ENCODE results near the gene TUBA3D.
A peak's percentile ranks its signal among the peaks of the same experiment; 100 is the strongest.
"Not testable (repeated sequence)": the region's sequence is repeated elsewhere in the genome, so short reads cannot be mapped to it uniquely, and the experiment has no call there.

TUBA3D gene

DNA sequence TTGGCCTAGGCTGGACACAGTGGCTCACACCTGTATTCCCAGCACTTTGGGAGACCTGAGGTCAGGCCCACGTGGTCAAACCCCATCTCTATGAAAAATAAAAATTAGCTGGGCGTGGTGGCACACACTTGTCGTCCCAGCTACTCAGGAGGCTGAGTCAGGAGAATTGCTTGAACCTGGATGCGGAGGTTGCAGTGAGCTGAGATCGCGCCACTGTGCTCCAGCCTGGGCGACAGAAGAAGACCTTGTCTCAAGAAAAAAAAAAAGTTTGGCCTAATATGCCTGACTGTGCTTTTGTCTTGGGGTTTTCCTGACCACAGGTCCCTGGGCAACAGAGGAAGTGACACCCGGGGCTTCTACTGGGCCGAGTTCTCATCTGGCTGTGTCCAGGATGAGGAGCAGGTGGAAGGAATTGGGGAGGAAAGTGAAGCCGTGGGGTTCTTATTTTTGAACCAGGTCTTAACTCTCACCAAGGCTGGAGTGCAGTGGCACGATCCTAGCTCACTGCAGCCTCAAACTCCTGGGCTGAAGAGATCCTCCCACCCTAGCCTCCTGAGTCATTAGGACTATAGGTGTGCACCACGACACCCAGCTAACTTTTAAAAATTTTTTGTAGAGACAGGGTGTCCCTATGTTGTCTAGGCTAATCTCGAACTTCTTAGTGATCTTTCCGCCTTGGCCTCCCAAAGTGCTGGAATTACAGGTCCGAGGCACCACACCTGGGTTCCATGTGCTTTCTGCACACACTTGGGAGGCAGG is 38.7 kb downstream of the TUBA3D start:
- not testable (repeated sequence) for DNase-seq (ENCODE audit: low spot score)

DNA sequence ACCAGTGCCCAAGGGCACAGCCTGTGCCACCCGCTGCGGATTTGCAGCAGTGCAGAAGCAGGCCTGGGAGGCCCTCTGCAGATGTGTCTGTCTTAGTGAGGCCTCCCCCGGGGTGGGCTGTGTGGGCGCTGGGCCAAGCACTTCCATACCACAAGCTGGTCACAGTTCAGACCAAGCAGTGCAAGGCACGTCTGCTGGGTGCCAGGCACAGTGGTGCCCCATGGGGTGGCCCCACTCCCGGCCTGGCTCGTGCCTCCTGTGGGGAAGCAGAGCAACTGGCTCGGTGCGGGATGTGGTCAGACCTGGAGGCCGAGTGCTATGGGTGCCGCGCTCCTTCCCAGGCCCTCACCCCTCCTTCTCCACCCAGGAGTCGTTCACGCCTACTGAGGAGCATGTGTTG is 39.3 kb downstream of the TUBA3D start:
- DNase-seq (ENCODE audit: low spot score) = not testable (repeated sequence)

DNA sequence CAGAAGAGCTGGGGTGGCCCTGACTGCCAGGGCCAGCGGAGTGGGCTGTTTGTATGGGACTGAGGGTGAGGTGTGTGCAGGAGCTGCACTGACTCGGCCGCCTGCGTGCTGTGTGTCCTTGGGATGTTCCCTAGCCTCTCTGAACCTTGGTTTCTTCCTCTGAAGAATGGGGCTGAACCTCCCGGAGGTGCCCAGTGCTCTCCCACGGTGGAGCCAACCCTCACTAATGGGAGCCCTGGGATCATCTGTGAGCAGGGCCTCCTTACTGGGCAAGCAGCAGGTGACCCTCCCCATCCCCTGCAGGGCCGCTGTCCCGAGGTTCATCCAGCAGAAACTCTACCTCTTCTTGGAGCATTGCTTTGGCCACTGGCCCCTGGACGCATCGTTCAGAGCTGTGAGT is 40.1 kb downstream of the TUBA3D start:
- DNase-seq (ENCODE audit: low spot score) = no peak

DNA sequence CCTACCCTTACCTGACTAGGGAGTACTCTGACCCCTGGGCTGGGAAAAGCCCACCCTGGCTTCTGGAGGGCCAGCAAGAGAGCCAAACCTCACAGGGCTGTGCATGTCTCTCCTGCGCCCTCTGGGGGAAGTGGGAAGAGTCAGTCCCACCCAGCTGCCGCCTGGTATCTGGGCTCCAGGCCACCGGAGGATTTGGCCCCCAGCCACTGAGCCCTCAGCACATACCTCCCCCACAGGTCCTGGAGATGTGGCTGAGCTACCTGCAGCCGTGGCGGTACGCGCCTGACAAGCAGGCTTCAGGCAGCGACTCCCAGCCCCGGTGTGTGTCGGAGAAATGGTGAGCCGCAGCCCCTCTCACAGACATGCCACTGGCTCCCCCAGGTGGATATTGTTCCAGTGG is 40.7 kb downstream of the TUBA3D start:
- not testable (repeated sequence) for DNase-seq (ENCODE audit: low spot score)

DNA sequence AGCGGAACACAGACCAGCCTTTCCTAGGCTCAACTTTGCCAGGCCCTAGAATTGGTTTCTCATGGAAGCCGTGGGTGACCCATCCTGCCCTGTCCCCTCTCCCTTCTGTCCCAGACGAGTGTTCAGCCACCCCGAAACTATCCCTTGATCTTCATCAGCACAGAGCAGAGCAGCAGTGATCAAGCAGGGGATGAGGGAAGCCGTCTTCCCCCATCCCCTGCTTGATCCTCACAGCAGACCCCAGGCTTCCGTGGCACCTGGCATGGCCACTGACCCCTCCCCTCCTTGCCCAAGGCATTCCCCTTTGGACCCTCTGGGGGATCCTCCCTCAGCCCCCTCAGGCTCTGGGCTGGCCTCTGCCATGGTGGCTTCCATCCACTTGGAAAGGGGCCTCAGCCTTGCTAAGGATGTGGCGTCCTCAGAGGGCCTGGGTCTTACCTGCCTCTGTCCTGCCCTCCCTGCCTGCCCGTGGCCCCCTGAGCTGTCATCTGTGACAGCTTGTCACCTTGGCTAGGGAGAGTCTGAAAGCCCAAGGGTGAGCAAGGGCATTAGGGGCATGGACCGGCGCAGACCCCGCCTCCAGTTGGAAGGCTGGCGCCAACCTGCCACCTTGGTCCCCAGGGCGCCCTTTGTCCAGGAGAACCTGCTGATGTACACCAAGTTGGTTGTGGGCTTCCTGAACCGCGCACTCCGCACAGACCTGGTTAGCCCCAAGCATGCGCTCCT is 41.4 kb downstream of the TUBA3D start:
- DNase-seq (ENCODE audit: low spot score) = no peak

DNA sequence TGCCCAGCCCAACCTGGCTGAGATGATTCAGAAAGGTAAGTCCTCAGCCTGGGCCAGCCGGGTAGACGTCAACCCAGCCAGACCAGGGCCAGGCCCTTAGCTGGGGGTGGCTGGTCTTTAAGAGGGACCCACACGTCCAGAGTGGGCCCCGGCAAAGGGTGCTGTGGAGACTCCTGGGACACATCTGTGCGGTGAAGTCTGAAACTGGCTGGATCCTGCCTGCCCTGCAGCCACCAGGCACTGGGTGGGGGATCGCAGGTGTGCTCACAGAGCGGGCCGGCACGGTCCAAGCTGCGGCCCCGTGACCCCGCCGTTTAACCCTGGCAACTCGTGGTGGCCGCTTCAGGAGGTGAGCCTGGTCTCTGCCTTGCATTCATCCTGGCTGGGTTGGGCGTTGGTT is 41.9 kb downstream of the TUBA3D start:
- DNase-seq (ENCODE audit: low spot score) = not testable (repeated sequence)

DNA sequence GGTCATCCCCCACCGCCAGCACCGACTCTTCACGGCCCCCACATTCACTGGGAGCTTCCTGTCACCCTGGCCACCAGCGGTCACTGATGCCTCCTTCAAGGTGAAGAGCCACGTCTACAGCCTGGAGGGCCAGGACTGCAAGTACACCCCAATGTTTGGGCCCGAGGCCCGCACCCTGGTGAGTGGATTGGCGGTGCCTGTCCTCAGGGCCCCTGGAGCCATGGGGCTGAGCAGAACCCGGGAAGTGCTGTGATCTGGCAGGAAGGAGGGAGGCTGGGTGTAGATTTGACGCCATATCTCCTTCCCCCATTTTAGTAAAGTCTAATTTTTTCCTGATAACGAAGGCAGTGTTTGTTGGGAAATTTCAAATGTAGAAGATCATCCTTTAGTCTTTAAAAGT is 42.6 kb downstream of the TUBA3D start:
- DNase-seq (ENCODE audit: low spot score) = not testable (repeated sequence)

DNA sequence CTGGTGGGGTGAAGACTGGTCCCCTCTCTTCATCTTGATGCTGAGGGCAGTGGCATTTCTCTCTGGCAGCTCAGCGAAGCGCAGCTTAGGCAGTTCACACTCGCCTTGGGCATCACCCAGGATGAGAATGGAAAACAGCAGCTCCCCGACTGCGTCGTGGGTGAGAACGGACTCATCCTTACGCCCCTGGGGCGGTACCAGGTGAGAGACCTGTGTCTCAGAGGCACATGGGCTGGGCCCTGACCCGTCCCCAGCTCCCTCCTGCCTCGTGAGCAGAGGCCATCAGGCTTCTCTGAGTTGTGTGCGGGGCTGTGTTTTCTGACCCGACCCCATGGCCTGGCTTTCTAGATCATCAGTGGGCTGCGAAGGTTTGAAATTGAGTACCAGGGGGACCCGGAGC is 43.5 kb downstream of the TUBA3D start:
- no peak for DNase-seq (ENCODE audit: low spot score)

DNA sequence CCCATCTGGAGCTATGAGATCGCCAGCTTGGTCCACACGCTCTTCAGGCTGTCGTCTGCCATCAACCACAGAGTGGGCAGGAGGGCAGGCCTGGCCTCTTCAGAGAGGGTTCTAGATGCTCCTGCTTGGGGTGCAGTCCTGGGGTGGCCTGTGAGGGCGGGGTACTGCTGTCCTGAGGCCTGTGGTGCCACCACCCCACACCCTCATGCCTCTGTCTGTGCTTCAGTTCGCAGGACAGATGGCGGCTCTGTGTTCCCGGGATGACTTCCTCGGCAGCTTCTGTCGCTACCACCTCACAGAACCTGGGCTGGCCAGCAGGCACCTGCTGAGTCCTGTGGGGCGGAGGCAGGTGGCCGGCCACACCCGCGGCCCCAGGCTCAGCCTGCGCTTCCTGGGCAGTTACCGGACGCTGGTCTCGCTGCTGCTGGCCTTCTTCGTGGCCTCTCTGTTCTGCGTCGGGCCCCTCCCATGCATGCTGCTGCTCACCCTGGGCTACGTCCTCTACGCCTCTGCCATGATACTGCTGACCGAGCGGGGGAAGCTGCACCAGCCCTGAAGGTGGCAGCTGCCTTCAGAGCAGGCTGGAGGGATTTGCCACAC is 44.1 kb downstream of the TUBA3D start:
- not testable (repeated sequence) for DNase-seq (ENCODE audit: low spot score)

DNA sequence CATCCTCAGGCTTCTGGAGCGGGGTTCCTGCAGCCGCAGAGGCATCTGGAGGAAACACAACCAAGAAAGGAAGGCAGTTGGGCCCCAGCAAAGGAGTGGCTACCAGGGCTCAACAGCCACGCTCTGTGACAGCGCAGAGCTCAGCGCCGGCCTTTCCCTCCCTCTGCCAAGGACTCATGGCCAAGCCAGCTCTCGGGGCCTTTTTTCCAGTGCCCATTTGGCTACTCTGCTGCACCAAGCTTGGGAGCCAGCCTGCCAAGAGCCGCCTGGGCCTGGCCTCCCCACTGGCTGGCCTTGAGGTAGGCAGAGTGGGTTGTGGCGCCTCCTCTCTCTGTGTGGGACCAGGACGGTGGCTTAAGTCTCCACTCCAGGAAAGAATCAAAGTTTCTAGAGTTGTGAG is 44.6 kb downstream of the TUBA3D start:
- DNase-seq (ENCODE audit: low spot score) = no peak

DNA sequence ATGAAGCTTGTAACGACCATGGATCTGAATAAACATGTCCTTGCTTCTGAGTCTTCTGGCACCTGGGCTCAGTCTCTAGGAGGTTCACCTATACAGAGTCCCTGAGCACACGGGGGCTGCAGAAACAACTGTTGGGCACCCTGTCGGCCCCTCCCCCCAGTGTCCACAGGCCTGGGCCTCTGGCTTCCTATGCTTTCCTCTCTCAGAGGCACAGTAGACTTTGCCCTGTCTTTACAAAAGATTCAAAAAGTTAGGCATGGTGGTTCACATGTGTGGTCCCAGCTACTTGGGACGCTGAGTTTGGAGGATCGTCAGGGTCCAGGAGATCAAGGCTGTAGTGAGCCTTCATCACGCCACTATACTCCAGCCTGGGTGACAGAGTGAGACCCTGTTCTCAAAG is 45.6 kb downstream of the TUBA3D start:
- not testable (repeated sequence) for DNase-seq (ENCODE audit: low spot score)

DNA sequence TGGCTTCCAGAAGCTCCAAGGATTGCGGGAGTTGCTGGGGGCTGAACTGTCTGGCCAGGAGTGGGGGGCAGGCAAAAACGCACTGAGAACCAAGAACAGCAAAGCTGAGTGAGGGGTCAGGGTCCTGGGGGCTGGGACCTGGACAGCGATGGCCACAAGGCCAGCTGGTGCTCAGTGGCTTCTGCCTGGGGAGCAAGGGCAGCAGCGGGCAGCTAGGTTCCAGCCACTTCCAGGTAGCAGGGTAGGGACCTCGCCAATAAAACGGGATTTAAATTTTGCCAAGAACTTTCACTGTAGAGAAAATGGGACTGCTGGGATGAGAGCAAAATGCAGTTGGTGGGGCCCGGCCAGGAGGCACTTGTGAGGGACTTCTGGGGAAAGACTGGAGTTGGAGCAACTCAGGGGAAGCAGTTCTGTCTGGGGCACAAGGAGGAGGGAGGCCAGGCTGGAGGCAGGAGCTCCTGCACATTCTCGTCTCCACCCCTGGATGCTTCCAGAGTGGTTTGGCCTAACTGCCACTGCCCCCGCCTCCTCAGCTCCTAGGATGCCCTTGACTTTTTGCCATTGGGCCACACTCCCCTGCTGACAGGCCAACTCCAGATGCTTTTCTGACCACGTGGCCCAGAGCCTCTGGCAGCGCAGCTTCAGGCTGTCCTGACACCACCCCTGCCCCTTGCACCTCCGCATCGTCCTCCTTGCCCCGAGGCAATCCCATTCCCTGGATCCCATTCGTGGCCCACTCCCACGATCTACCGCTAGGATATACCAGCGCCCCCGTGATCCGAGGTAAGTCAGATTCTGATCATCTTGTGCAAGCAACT is 46.3 kb downstream of the TUBA3D start:
- DNase-seq (ENCODE audit: low spot score) = no peak

DNA sequence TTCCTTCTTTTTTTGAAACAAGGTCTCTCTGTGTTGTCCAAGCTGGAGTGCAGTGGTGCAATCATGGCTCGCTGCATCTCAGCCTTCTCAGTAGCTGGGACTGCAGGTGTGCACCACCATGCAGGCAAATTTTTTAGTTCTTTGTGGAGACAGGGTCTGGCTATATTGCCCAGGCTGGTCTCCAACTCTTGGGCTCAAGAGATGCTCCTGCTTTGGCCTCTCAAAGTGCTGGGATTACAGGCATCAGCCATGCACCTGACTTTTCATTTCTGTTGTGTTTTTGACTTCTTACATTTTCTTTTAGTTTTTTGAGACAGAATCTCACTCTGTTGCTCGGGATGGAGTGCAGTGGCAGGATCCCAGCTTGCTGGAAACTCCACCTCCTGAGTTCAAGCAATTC is 49.3 kb downstream of the TUBA3D start:
- peak; percentile 16 for DNase-seq (ENCODE audit: low spot score)

DNA sequence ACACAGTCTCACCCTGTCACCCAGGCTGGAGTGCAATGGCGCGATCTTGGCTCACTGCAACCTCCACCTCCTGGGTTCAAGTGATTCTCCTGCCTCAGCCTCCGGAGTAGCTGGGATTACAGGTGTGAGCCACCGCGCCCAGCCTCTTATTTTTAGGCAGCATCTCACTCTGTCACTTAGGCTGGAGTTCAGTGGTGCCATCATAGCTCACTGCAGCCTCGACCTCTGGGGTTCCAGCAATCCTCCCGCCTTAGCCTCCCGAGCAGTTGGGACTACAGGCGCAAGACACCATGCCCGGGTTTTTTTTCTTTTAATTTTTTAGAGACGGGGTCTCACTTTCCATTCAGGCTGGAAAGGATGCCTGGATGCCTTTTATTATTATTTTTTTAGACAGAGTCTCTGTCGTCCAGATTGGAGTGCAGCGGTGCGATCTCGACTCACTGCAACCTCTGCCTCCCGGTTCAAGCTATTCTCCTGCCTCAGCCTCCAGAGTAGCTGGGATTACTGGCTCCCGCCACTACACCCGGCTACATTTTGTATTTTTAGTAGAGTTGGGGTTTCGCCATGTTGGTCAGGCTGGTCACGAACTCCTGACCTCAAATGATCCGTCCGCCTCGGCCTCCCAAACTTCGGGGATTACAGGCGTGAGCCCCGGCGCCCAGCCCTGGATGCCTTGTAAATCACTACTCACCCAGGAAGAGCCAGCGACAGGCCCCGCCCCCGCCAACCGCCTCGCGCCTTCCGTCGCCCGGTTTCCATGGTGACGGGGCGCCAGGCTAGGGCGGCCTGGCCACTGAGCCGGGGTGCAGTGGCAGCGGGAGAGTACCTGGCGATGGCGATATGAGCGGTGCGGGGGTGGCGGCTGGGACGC is 51.4 kb downstream of the TUBA3D start, which contains the start of gene CCDC74A:
Gene CCDC74A, plus strand, starts transcription at position 758 of the 871 bp plus-strand sequence. Its CDS starts 83 bp downstream, at position 841.
- peak; percentile 77 for DNase-seq (ENCODE audit: low spot score)

DNA sequence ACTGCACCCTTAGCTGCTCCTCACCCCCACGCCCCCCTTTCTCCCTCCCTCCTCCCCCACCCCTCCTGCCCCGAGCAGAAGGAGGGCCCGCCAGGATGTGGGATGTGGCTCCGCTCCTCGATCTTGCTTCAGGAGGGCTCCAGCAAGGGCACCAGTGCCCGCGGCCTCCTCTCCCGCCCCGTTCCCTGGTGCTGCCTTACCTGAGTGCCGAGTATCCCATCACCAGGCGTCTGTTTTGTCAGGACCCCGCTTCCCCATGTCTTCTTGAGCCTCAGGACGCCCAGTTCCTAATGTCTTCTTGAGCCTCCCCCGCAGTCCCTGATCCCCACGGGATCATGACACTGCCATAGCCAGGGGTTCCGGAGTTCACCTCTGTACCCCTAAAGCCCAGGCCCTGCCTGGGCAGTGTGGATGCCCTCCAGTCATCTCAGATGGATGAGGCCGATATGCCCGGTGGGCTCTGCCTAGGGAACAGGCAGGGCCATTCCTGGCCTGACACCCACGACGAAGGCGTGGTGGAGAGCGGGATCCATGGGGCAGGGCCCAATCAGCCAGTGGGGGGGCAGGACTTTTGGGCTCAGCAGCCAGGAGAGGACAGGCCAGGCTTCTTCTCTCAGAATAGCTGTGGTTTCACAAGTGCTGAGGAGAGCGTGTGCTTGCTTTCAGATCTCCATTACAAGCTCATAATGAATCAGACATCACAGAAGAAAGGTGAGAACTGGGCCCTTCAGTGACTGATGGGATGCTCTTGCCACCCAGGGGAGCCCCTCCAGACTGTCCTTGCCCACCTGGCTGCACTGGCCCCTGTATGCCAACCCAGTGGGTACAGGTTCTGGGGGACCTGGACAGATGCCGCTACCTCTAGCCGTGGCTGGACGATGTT is 53.3 kb downstream of the TUBA3D start:
- DNase-seq (ENCODE audit: low spot score) = peak; percentile 47

DNA sequence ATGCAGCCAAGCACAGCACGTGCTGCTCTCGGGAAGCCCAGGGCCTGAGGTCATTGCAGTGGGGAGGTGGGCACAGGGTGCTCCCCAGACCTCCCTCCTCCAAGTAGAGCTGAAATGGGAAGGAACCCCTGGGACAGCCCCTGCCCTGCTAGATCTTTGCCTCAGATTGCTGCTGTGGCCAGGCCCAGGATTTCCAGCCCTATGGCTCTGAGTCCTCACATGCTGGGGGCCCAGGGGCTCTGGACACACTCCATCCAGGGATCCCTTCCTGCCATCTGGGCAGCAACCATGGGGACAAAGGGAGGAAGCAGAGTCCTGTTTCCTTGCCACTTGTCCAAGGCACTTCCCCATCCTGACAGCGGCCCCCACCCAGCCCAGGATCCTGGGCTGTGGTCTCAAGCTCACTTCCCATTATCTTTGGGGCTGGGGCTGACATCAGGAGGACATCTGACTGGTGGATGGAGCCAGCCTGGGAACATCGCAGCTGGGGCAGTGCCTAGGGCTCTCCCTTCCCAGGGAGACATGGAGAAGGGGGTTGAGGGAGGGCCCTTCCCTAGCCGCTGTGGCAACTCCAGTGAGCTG is 54.0 kb downstream of the TUBA3D start:
- peak; percentile 28 for DNase-seq (ENCODE audit: low spot score)

DNA sequence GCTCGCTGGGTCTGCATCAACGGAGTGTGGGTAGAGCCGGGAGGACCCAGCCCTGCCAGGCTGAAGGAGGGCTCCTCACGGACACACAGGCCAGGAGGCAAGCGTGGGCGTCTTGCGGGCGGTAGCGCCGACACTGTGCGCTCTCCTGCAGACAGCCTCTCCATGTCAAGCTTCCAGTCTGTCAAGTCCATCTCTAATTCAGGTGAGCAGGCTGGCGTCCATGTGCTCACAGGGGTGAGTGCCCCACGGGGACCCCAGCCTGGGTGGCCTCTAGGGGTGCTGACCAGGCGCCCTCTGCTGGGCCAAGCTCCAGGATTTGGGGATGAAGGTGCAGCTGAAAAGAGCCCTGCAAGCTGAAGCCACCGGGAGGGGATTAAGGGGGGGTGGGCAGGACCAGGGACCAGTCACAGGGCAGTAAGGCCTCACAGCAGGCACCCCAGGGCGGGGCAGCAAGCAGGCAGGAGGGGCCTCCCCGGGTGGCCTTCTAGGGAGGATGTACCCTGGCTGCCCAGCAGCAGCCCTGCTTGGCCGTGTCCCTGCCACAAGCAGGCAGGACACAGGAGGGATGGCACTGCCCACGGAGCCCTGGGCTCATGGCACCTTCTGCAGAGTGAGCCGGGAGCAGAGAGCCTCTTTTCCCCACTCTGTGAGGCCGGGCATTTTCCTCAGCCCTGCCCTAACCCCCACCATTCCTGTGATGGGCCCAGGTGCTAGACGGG is 54.9 kb downstream of the TUBA3D start:
- DNase-seq (ENCODE audit: low spot score) = peak; percentile 43

DNA sequence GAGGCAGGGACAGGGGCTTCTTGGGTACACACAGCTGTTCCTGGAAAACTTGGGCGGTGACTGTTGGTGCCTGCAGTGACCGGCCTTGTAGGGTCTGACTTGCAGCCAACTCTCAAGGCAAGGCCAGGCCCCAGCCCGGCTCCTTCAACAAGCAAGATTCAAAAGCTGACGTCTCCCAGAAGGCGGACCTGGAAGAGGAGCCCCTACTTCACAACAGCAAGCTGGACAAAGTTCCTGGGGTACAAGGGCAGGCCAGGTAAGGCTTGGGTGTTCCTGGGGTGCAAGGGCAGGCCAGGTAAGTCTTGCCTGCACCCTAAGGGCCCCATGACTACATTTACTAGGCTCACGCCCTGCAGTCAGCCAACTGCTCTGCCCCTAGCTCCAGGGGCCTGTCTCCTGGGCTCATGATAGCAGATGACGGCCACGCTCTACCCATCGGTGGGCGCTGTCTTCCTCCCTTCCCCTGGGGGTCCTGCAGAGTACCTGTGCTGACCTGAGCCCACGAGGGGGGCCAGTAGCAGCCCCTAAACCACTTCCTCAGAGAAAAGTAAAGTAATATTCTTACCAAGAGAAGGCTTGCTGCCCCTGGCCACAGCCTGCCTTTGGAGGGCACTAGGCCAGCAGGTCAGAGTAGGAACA is 55.7 kb downstream of the TUBA3D start:
- DNase-seq (ENCODE audit: low spot score) = not testable (repeated sequence)

All from ecto neural progenitor cell (in vitro differentiated cells).